Measurements from ENCODE around the gene CALML5. TPM values are rescaled to one million over a fixed set of nuclear protein-coding genes. Genes with fewer than 3 reads are reported as not detected.

Gene CALML5
- total RNA-seq, 1 experiment from 2014 or later, result not detected

GRCh38 chr10:5508786-5509185 is 9.4 kb upstream of the CALML5 start (continued):
- TF ChIP-seq CDX4 (CRISPR knock-in tag; IDR thresholded peaks at IDR 0.05; ENCODE audit: borderline replicate concordance) (no peak), MYBL2 (CRISPR knock-in tag; IDR thresholded peaks at IDR 0.05) (no peak), ATF3 (CRISPR knock-in tag; conservative IDR thresholded peaks at IDR 0.05) (no peak), IRF1 (CRISPR knock-in tag; IDR thresholded peaks at IDR 0.05) (no peak), IRF2 (CRISPR knock-in tag; IDR thresholded peaks at IDR 0.05; ENCODE audit: borderline replicate concordance, low read depth) (no peak), KAT7 (CRISPR knock-in tag; IDR thresholded peaks at IDR 0.05; ENCODE audit: borderline replicate concordance) (no peak)

- no peak overlapping the region for H3K27ac Mint-ChIP-seq
- no peak for DNase-seq (ENCODE audit: low spot score)
- ChIA-PET CTCF (no interaction called here), POLR2A (no interaction called here)
- H3K36me3 Mint-ChIP-seq, result no peaks in the 10 kb centered on the region
- no peak overlapping the region for H3K4me3 Mint-ChIP-seq
- H3K4me1 Mint-ChIP-seq, result peaks cover 26% of the 10 kb centered on the region
- ATAC-seq, result no peak
- H3K27me3 Mint-ChIP-seq (ENCODE audit: low read depth), result no peaks in the 10 kb centered on the region; the same call in 1 of the 2 replicates
- H3K9me3 Mint-ChIP-seq, result no peaks in the 10 kb centered on the region
- TF ChIP-seq ZNF232 (CRISPR knock-in tag; IDR thresholded peaks at IDR 0.05) (no peak), JUN (CRISPR knock-in tag; IDR thresholded peaks at IDR 0.05) (no peak), MXD4 (CRISPR knock-in tag; IDR thresholded peaks at IDR 0.05; ENCODE audit: borderline replicate concordance) (no peak), AFF4 (CRISPR knock-in tag; IDR thresholded peaks at IDR 0.05; ENCODE audit: borderline replicate concordance) (no peak), IRF2 (CRISPR knock-in tag; IDR thresholded peaks at IDR 0.05; ENCODE audit: borderline replicate concordance, low read depth) (no peak)
Observed at GRCh38 chr10:5508161-5508604, 8.8 kb upstream of the CALML5 start.

- H3K36me3 Mint-ChIP-seq, result no peaks in the 10 kb centered on the region
- ChIA-PET POLR2A (no interaction called here), CTCF (no interaction called here)
- H3K27ac Mint-ChIP-seq, result no peak overlapping the region
- no peak for DNase-seq (ENCODE audit: low spot score)
- peaks cover 30% of the 10 kb centered on the region for H3K4me1 Mint-ChIP-seq
- H3K27me3 Mint-ChIP-seq (ENCODE audit: low read depth), result no peaks in the 10 kb centered on the region; the same call in 1 of the 2 replicates
- no peak overlapping the region for H3K4me3 Mint-ChIP-seq
- no peak for ATAC-seq
- no peaks in the 10 kb centered on the region for H3K9me3 Mint-ChIP-seq
- TF ChIP-seq ZNF121 (CRISPR knock-in tag; IDR thresholded peaks at IDR 0.05) (no peak), ZNF219 (CRISPR knock-in tag; IDR thresholded peaks at IDR 0.05; ENCODE audit: borderline replicate concordance) (no peak), USF1 (CRISPR knock-in tag; IDR thresholded peaks at IDR 0.05) (no peak), FOXK1 (CRISPR knock-in tag; IDR thresholded peaks at IDR 0.05) (no peak), TP53 (CRISPR knock-in tag; IDR thresholded peaks at IDR 0.05) (no peak), STAT6 (CRISPR knock-in tag; conservative IDR thresholded peaks at IDR 0.05; ENCODE audit: low read depth) (no peak), ZNF281 (CRISPR knock-in tag; IDR thresholded peaks at IDR 0.05) (no peak), NR2C2 (CRISPR knock-in tag; IDR thresholded peaks at IDR 0.05) (no peak), E2F5 (CRISPR knock-in tag; IDR thresholded peaks at IDR 0.05) (no peak), RORB (CRISPR knock-in tag; IDR thresholded peaks at IDR 0.05) (no peak)
Observed at GRCh38 chr10:5507649-5508131, 8.3 kb upstream of the CALML5 start.

Data from WTC11 (cell line).